ENCODE data around the gene UBE2C. TPM values are rescaled to one million over a fixed set of nuclear protein-coding genes. Genes with fewer than 3 reads are reported as not detected.

Gene UBE2C
- total RNA-seq, 1 donor from 2014 or later = 447 TPM

- TF ChIP-seq, protein P1, sequence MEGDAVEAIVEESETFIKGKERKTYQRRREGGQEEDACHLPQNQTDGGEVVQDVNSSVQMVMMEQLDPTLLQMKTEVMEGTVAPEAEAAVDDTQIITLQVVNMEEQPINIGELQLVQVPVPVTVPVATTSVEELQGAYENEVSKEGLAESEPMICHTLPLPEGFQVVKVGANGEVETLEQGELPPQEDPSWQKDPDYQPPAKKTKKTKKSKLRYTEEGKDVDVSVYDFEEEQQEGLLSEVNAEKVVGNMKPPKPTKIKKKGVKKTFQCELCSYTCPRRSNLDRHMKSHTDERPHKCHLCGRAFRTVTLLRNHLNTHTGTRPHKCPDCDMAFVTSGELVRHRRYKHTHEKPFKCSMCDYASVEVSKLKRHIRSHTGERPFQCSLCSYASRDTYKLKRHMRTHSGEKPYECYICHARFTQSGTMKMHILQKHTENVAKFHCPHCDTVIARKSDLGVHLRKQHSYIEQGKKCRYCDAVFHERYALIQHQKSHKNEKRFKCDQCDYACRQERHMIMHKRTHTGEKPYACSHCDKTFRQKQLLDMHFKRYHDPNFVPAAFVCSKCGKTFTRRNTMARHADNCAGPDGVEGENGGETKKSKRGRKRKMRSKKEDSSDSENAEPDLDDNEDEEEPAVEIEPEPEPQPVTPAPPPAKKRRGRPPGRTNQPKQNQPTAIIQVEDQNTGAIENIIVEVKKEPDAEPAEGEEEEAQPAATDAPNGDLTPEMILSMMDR (conservative IDR thresholded peaks at IDR 0.05; ENCODE audit: low read depth, low read length) = no peak
- peak; percentile 33 for DNase-seq (ENCODE audit: low read depth)
- H3K4me3 ChIP-seq (ENCODE audit: low read depth, low read length) = peak within 1 kb of the TSS; percentile 88
These were observed 20.8 kb downstream of the UBE2C start, which contains the start of gene SNX21 for GRCh38 chr20:45833030-45833882. SNX21 (plus strand) TSS chr20:45833799; CDS start chr20:45833920, 121 bp downstream.

- no peak for DNase-seq (ENCODE audit: low read depth)
- TF ChIP-seq, protein P1 (conservative IDR thresholded peaks at IDR 0.05; ENCODE audit: low read depth, low read length) = no peak
- peak overlapping the region; percentile 88 for H3K4me3 ChIP-seq (ENCODE audit: low read depth, low read length)
These were observed 21.7 kb downstream of the UBE2C start for GRCh38 chr20:45833883-45834796.

GRCh38 chr20:45834797-45835161 is 22.3 kb downstream of the UBE2C start:
- TF ChIP-seq, protein P1 (conservative IDR thresholded peaks at IDR 0.05; ENCODE audit: low read depth, low read length) = no peak
- peak overlapping the region; percentile 88 for H3K4me3 ChIP-seq (ENCODE audit: low read depth, low read length)
- no peak for DNase-seq (ENCODE audit: low read depth)

DNA sequence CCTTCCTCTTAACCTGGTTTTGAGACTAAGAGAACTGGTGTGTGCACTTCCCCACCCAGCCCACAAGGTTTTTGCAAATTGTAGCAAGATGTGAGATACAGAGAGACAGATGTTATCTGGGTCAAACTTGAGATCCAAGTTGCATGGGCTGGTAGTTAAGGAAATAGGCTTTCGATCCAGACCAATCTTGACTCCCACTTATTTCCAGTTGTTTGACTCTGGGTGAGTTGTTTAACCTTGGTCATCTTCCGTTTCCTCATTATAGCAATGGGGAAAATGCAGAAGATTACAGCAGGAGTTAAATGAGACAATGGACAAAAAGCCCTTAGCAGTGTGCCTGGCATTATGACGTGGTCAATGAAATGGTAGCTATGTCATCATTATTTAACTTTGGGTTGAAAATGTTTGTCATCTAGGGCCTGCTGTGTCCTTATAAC is 22.9 kb downstream of the UBE2C start:
- TF ChIP-seq, protein P1 (conservative IDR thresholded peaks at IDR 0.05; ENCODE audit: low read depth, low read length) = peak; percentile 7
- no peak for DNase-seq (ENCODE audit: low read depth)
- H3K4me3 ChIP-seq (ENCODE audit: low read depth, low read length) = no peak overlapping the region

- no peak for DNase-seq (ENCODE audit: low read depth)
- TF ChIP-seq, protein P1 (conservative IDR thresholded peaks at IDR 0.05; ENCODE audit: low read depth, low read length) = no peak
- H3K4me3 ChIP-seq (ENCODE audit: low read depth, low read length) = no peak overlapping the region
These were observed 23.4 kb downstream of the UBE2C start for GRCh38 chr20:45835825-45836224.

DNA sequence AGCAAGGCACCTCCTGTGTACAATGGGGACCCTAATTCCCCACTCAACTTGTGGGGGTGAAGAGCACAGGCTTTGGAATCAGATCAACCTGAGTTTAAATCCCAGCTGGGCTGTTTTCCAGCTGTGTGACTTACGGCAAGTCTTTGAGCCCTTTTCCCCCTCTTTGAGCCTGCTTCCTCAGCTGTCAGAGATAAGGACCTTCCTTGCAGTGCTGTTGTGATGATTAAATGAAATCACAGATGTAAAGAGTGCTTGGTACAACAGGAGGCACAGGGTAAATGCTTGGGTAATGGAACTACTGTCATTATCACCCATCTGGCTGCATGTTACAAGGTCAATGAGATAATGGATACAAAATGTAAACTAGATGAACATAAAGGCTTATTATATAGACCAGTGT is 24.4 kb downstream of the UBE2C start:
- TF ChIP-seq, protein P1 (conservative IDR thresholded peaks at IDR 0.05; ENCODE audit: low read depth, low read length) = no peak
- DNase-seq (ENCODE audit: low read depth) = no peak
- H3K4me3 ChIP-seq (ENCODE audit: low read depth, low read length) = no peak overlapping the region
